ENCODE results near the gene CPZ.

- TF ChIP-seq ETS1 (IDR thresholded peaks at IDR 0.05) (no peak), EZH2phosphoT487 (IDR thresholded peaks at IDR 0.05; ENCODE audit: unreplicated experiment) (no peak), POLR2AphosphoS5 (IDR thresholded peaks at IDR 0.05; ENCODE audit: low read depth) (no peak), JUNB (IDR thresholded peaks at IDR 0.05; ENCODE audit: unreplicated experiment) (no peak), CTCF (conservative IDR thresholded peaks at IDR 0.05; ENCODE audit: low read depth in 2 of 2) (no peak)
Measured at GRCh38 chr4:8647094-8647570, 54.6 kb downstream of the CPZ start.

Measured in GM23338 (cell line).